Transverse colon (tissue), 4 donors: Measurements from ENCODE around the gene CSF1R. TPM values are rescaled to one million over a fixed set of nuclear protein-coding genes. Genes with fewer than 3 reads are reported as not detected.

Experiments used
- DNase-seq: peaks from one replicate; pipeline ENCODE4 v3.0.0-alpha.2; 2019
- H3K27ac ChIP-seq, 4 donors: fragments of 200-600 bp; sonication (generic); 2 replicates each; pipeline ENCODE4 v1.5.1; 2016 to 2018; ENCODE audit warnings: inconsistent platforms in 4 of 4
- H3K27me3 ChIP-seq: fragments of 200-600 bp; sonication (generic); 2 replicates; pipeline ENCODE4 v1.5.1; 2017; ENCODE audit warnings: inconsistent platforms
- H3K36me3 ChIP-seq, 4 donors: fragments of 200-600 bp; sonication (generic); 2 replicates each; pipeline ENCODE4 v1.5.1; 2017 to 2019; ENCODE audit warnings: inconsistent platforms in 4 of 4
- H3K4me1 ChIP-seq, 4 donors: fragments of 200-600 bp; sonication (generic); 2 replicates each; pipeline ENCODE4 v1.5.1; 2017 to 2020; ENCODE audit warnings: inconsistent platforms in 4 of 4
- H3K4me3 ChIP-seq, 4 donors: fragments of 200-600 bp; sonication (generic); 1 replicate in 1 of 4; 2 replicates in 3 of 4; pipeline versions ENCODE4 v1.5.1 to v1.6.1; 2017 to 2019; ENCODE audit warnings: inconsistent platforms in 4 of 4
- H3K9me3 ChIP-seq, 2 donors: fragments of 200-600 bp; sonication (generic); 2 replicates each; pipeline ENCODE4 v1.5.1; 2017 to 2019; ENCODE audit warnings: inconsistent platforms in 2 of 2
- CTCF ChIP-seq, 5 experiments: fragments of 200-600 bp in 3 of 5; fragments of 450-650 bp in 2 of 5; sonication (generic) in 3 of 5; IDR thresholded peaks; 1 replicate in 2 of 5; 2 replicates in 3 of 5; pipeline ENCODE4 v1.5.1; 2016 to 2017; ENCODE audit warnings: antibody characterized with exemption in 5 of 5, inconsistent platforms in 3 of 5, mild to moderate bottlenecking in 2 of 5, moderate library complexity in 1 of 5
- EP300 ChIP-seq: sonication (generic); formaldehyde crosslinking; IDR thresholded peaks from one replicate; pipeline ENCODE4 v1.6.1; 2017; ENCODE audit warnings: antibody characterized with exemption, low read depth
- POLR2A ChIP-seq: fragments of 450-650 bp; IDR thresholded peaks from one replicate; pipeline ENCODE4 v1.6.1; 2016; ENCODE audit warnings: antibody characterized with exemption, mild to moderate bottlenecking, moderate library complexity
- POLR2AphosphoS5 ChIP-seq, 3 donors: sonication (generic); formaldehyde crosslinking; IDR thresholded peaks; one replicate each; pipeline ENCODE4 v1.6.1; 2016; ENCODE audit warnings: antibody characterized with exemption in 3 of 3
- WGBS, 2 donors: methylation state at CpG; one replicate each; pipeline ENCODE4 v1.1.5; 2018; ENCODE audit warnings: low coverage in 1 of 2; 5-methylcytosine and 5-hydroxymethylcytosine counted together
- in situ Hi-C, 4 donors: fragments of 200-750 bp; cut with MboI; loops; one replicate each; pipeline versions ENCODE4 v1.15.0 to v1.15.1; 2017; ENCODE audit warnings: low sequenced_read_pairs in 3 of 4, low pct_ligation_motif_present in 1 of 4, low pct_unique_long_range_greater_than_20kb in 1 of 4
- intact Hi-C: fragments of 100-400 bp; cut with DNase I; formaldehyde crosslinking; loops from one replicate; pipeline ENCODE4 v1.15.1; 2023; ENCODE audit warnings: low total_unique reads
- total RNA-seq, 4 donors: library from RNA; depleted of rRNA; stranded (reverse); fragments of >200 nt; gene quantifications; one replicate each; pipeline ENCODE4 v1.1.0, GENCODE V29; 2016

The CSF1R gene
- total RNA-seq, 4 donors from 2014 or later, result 0.60 to 38.9 (median 14.7) TPM

- no peaks in the 10 kb centered on the region for H3K9me3 ChIP-seq
- no peak for DNase-seq
- no peak overlapping the region for H3K27ac ChIP-seq
- in situ Hi-C loops, result loop anchor here in 1 of 4 donors (25.0 kb wide), 1 partner anchor 284 kb away; no protein-coding TSS in a partner anchor
- H3K4me3 ChIP-seq, result no peak overlapping the region
- intact Hi-C loops, result no loop called here
- no peaks in the 10 kb centered on the region for H3K36me3 ChIP-seq
- TF ChIP-seq EP300, result no peak
- TF ChIP-seq CTCF (IDR thresholded peaks at IDR 0.05), result no peak
- no peak for TF ChIP-seq POLR2A
- no peak for TF ChIP-seq POLR2AphosphoS5 (IDR thresholded peaks at IDR 0.05)
- H3K27me3 ChIP-seq, result no peaks in the 10 kb centered on the region
- H3K4me1 ChIP-seq, result peaks cover 0 to 13% (median 0%) of the 10 kb centered on the region in 4 donors
- 86 to 87% methylated on average over 2 to 19 of the region's 19 CpGs for WGBS, 2 donors
These were observed 34.5 kb upstream of the CSF1R start for GRCh38 chr5:150120617-150121447.

- TF ChIP-seq EP300 (no peak), CTCF (IDR thresholded peaks at IDR 0.05) (no peak), POLR2A (no peak), POLR2AphosphoS5 (IDR thresholded peaks at IDR 0.05) (no peak)
- DNase-seq, result peak; percentile 5
- H3K27me3 ChIP-seq, result no peaks in the 10 kb centered on the region
- H3K36me3 ChIP-seq, result no peaks in the 10 kb centered on the region
- H3K4me1 ChIP-seq, result peaks cover 0 to 13% (median 0%) of the 10 kb centered on the region in 4 donors
- H3K27ac ChIP-seq, result no peak overlapping the region
- in situ Hi-C loops (loop anchor here in 1 of 4 donors (25.0 kb wide), 1 partner anchor 283 kb away; no protein-coding TSS in a partner anchor), intact Hi-C loops (no loop called here)
- no peaks in the 10 kb centered on the region for H3K9me3 ChIP-seq
- H3K4me3 ChIP-seq, result no peak overlapping the region
- WGBS, 2 donors, result 94% methylated on average over 3 of the region's 3 CpGs; no CpG with 5 or more reads in 1 of the 2 donors
These were observed 33.7 kb upstream of the CSF1R start for GRCh38 chr5:150120062-150120441.

GRCh38 chr5:150119421-150120061, 33.2 kb upstream of the CSF1R start:
- in situ Hi-C loops, result loop anchor here in 1 of 4 donors (25.0 kb wide), 1 partner anchor 282 kb away; no protein-coding TSS in a partner anchor
- intact Hi-C loops, result no loop called here
- 84% methylated on average over 10 of the region's 10 CpGs; no CpG with 5 or more reads in 1 of the 2 donors for WGBS, 2 donors
- DNase-seq, result peak; percentile 8
- Histone ChIP-seq H3K27me3 (no peaks in the 10 kb centered on the region), H3K4me3 (no peak overlapping the region), H3K4me1 (peaks cover 0 to 13% (median 0%) of the 10 kb centered on the region in 4 donors), H3K27ac (no peak overlapping the region), H3K36me3 (no peaks in the 10 kb centered on the region), H3K9me3 (no peaks in the 10 kb centered on the region)
- no peak for TF ChIP-seq CTCF (IDR thresholded peaks at IDR 0.05)
- TF ChIP-seq EP300, result no peak
- no peak for TF ChIP-seq POLR2AphosphoS5 (IDR thresholded peaks at IDR 0.05)
- no peak for TF ChIP-seq POLR2A

- H3K9me3 ChIP-seq, result no peaks in the 10 kb centered on the region
- no peak overlapping the region for H3K4me3 ChIP-seq
- WGBS, 2 donors, result 92% methylated on average over 11 of the region's 11 CpGs; no CpG with 5 or more reads in 1 of the 2 donors
- no peak for DNase-seq
- TF ChIP-seq POLR2A, result no peak
- no peak overlapping the region for H3K27ac ChIP-seq
- peaks cover 0 to 13% (median 0%) of the 10 kb centered on the region in 4 donors for H3K4me1 ChIP-seq
- intact Hi-C loops, result no loop called here
- H3K27me3 ChIP-seq, result no peaks in the 10 kb centered on the region
- in situ Hi-C loops, result loop anchor here in 1 of 4 donors (25.0 kb wide), 1 partner anchor 281 kb away; no protein-coding TSS in a partner anchor
- no peaks in the 10 kb centered on the region for H3K36me3 ChIP-seq
These were observed 32.3 kb upstream of the CSF1R start for GRCh38 chr5:150118561-150119229.
